ENCODE results near the gene KLHL5. TPM values are rescaled to one million over a fixed set of nuclear protein-coding genes. Genes with fewer than 3 reads are reported as not detected.

KLHL5 gene
- total and polyA plus RNA-seq, 4 donors: 14.2 to 65.4 (median 25.6) TPM

- 57% methylated on average over 1 of the region's 1 CpG for WGBS
- H3K9ac ChIP-seq (ENCODE audit: low read depth in 1 of 2, low read length in 2 of 2): no peak overlapping the region
- H3K27me3 ChIP-seq (ENCODE audit: control insufficient read depth in 4 of 4, insufficient read depth in 4 of 4, low read length in 3 of 4): no peaks in the 10 kb centered on the region
- no peak overlapping the region for H3K4me3 ChIP-seq (ENCODE audit: low read depth in 1 of 3, low read length in 3 of 3)
- DNase-seq (ENCODE audit: low spot score): no peak
- H3K4me1 ChIP-seq (ENCODE audit: control insufficient read depth in 4 of 4, insufficient read depth in 4 of 4, low read length in 3 of 4): peaks cover 5 to 23% (median 8%) of the 10 kb centered on the region in 4 donors
- H3K36me3 ChIP-seq (ENCODE audit: control insufficient read depth in 4 of 4, insufficient read depth in 3 of 4, low read depth in 1 of 4, low read length in 3 of 4): no peaks in the 10 kb centered on the region
- no peak for TF ChIP-seq FOXA1 (IDR thresholded peaks at IDR 0.05)
- no peak for TF ChIP-seq NR2F2 (IDR thresholded peaks at IDR 0.05)
- TF ChIP-seq RAD21 (IDR thresholded peaks at IDR 0.05): peak in 1 of 2 donors; percentile 51
- H3K9me3 ChIP-seq (ENCODE audit: control insufficient read depth in 4 of 4, low read length in 3 of 4): no peaks in the 10 kb centered on the region
- H3K27ac ChIP-seq (ENCODE audit: low read depth in 1 of 2, low read length in 2 of 2): no peak overlapping the region
Observed at GRCh38 chr4:39051492-39051891, 10.5 kb upstream of the KLHL5 start.

- no peak for TF ChIP-seq FOXA1 (IDR thresholded peaks at IDR 0.05)
- TF ChIP-seq HNF4A (conservative IDR thresholded peaks at IDR 0.05): no peak
- TF ChIP-seq ZBTB33 (IDR thresholded peaks at IDR 0.05): no peak
- TF ChIP-seq ATF3 (IDR thresholded peaks at IDR 0.05): no peak
- no peak for TF ChIP-seq MAX (IDR thresholded peaks at IDR 0.05)
- no peak for TF ChIP-seq YY1 (IDR thresholded peaks at IDR 0.05)
- no peak for TF ChIP-seq FOXA2 (IDR thresholded peaks at IDR 0.05)
- TF ChIP-seq JUND (IDR thresholded peaks at IDR 0.05): no peak
- TF ChIP-seq EGR1 (IDR thresholded peaks at IDR 0.05; ENCODE audit: low read depth in 2 of 2): no peak
- TF ChIP-seq RAD21 (IDR thresholded peaks at IDR 0.05): no peak
- TF ChIP-seq TAF1 (conservative IDR thresholded peaks at IDR 0.05): no peak
- TF ChIP-seq SP1 (IDR thresholded peaks at IDR 0.05): no peak
- H3K9me3 ChIP-seq (ENCODE audit: control insufficient read depth in 4 of 4, low read length in 3 of 4): no peaks in the 10 kb centered on the region
- no peaks in the 10 kb centered on the region for H3K27me3 ChIP-seq (ENCODE audit: control insufficient read depth in 4 of 4, insufficient read depth in 4 of 4, low read length in 3 of 4)
- H3K4me3 ChIP-seq (ENCODE audit: low read depth in 1 of 3, low read length in 3 of 3): no peak overlapping the region
- no peak overlapping the region for H3K9ac ChIP-seq (ENCODE audit: low read depth in 1 of 2, low read length in 2 of 2)
- H3K36me3 ChIP-seq (ENCODE audit: control insufficient read depth in 4 of 4, insufficient read depth in 3 of 4, low read depth in 1 of 4, low read length in 3 of 4): no peaks in the 10 kb centered on the region
- DNase-seq (ENCODE audit: low spot score): no peak
- peaks cover 1 to 8% (median 6%) of the 10 kb centered on the region in 4 donors for H3K4me1 ChIP-seq (ENCODE audit: control insufficient read depth in 4 of 4, insufficient read depth in 4 of 4, low read length in 3 of 4)
- WGBS: 98% methylated on average over 4 of the region's 4 CpGs
- H3K27ac ChIP-seq (ENCODE audit: low read depth in 1 of 2, low read length in 2 of 2): no peak overlapping the region
Observed at GRCh38 chr4:39053983-39054382, 8.0 kb upstream of the KLHL5 start.

GRCh38 chr4:39054497-39054896 lies 7.5 kb upstream of the KLHL5 start:
- Histone ChIP-seq H3K4me3 (ENCODE audit: low read depth in 1 of 3, low read length in 3 of 3) (no peak overlapping the region), H3K27me3 (ENCODE audit: control insufficient read depth in 4 of 4, insufficient read depth in 4 of 4, low read length in 3 of 4) (no peaks in the 10 kb centered on the region), H3K9ac (ENCODE audit: low read depth in 1 of 2, low read length in 2 of 2) (no peak overlapping the region), H3K27ac (ENCODE audit: low read depth in 1 of 2, low read length in 2 of 2) (no peak overlapping the region), H3K36me3 (ENCODE audit: control insufficient read depth in 4 of 4, insufficient read depth in 3 of 4, low read depth in 1 of 4, low read length in 3 of 4) (no peaks in the 10 kb centered on the region), H3K9me3 (ENCODE audit: control insufficient read depth in 4 of 4, low read length in 3 of 4) (no peaks in the 10 kb centered on the region), H3K4me1 (ENCODE audit: control insufficient read depth in 4 of 4, insufficient read depth in 4 of 4, low read length in 3 of 4) (peaks cover 1 to 8% (median 6%) of the 10 kb centered on the region in 4 donors)
- WGBS: 83% methylated on average over 3 of the region's 3 CpGs
- DNase-seq (ENCODE audit: low spot score): no peak
- no peak for TF ChIP-seq RXRA (IDR thresholded peaks at IDR 0.05)
- TF ChIP-seq TAF1 (conservative IDR thresholded peaks at IDR 0.05): no peak
- TF ChIP-seq FOXA2 (IDR thresholded peaks at IDR 0.05): no peak
- no peak for TF ChIP-seq NR2F2 (IDR thresholded peaks at IDR 0.05)
- TF ChIP-seq ATF3 (IDR thresholded peaks at IDR 0.05): no peak
- TF ChIP-seq EGR1 (IDR thresholded peaks at IDR 0.05; ENCODE audit: low read depth in 2 of 2): no peak
- no peak for TF ChIP-seq GABPA (IDR thresholded peaks at IDR 0.05 in 1 of 2, conservative IDR thresholded peaks at IDR 0.05 in 1 of 2)
- no peak for TF ChIP-seq SP1 (IDR thresholded peaks at IDR 0.05)
- TF ChIP-seq JUND (IDR thresholded peaks at IDR 0.05): no peak
- TF ChIP-seq YY1 (IDR thresholded peaks at IDR 0.05): no peak
- TF ChIP-seq FOXA1 (IDR thresholded peaks at IDR 0.05): no peak
- TF ChIP-seq RAD21 (IDR thresholded peaks at IDR 0.05): no peak
- TF ChIP-seq REST (IDR thresholded peaks at IDR 0.05): no peak
- no peak for TF ChIP-seq HNF4G (IDR thresholded peaks at IDR 0.05)
- no peak for TF ChIP-seq CTCF (IDR thresholded peaks at IDR 0.05; ENCODE audit: low read depth, low read length, missing input control)
- no peak for TF ChIP-seq MAX (IDR thresholded peaks at IDR 0.05)
